Loucy (cell line): ENCODE data around the gene DAP.

Source experiments
- H2AFZ ChIP-seq: fragments of 200-600 bp; sonication (generic); 2 replicates; pipeline ENCODE4 v1.6.0; 2016; ENCODE audit warnings: antibody characterized with exemption, mild to moderate bottlenecking, low read length, moderate library complexity
- H3F3A ChIP-seq: fragments of 200-600 bp; 2 replicates; pipeline ENCODE4 v1.6.0; 2016; ENCODE audit warnings: antibody characterized with exemption, low read depth, mild to moderate bottlenecking
- H3K27me3 ChIP-seq: fragments of 200-600 bp; sonication (generic); 2 replicates; pipeline ENCODE4 v1.6.1; 2014; ENCODE audit warnings: low read length, mild to moderate bottlenecking; ENCODE audit not compliant: insufficient read depth, poor library complexity, severe bottlenecking
- H3K36me3 ChIP-seq: fragments of 200-600 bp; sonication (generic); 2 replicates; pipeline ENCODE4 v1.6.1; 2016; ENCODE audit warnings: low read length; ENCODE audit not compliant: insufficient read depth
- H3K4me1 ChIP-seq: fragments of 200-600 bp; sonication (generic); 2 replicates; pipeline ENCODE4 v1.5.1; 2014; ENCODE audit warnings: low read length, mild to moderate bottlenecking; ENCODE audit not compliant: insufficient read depth, poor library complexity, severe bottlenecking
- H3K4me2 ChIP-seq: fragments of 200-600 bp; sonication (generic); 2 replicates; pipeline ENCODE4 v1.6.0; 2014; ENCODE audit warnings: antibody characterized with exemption, low read length, low read depth, mild to moderate bottlenecking; ENCODE audit not compliant: poor library complexity, severe bottlenecking
- H3K4me3 ChIP-seq: fragments of 200-600 bp; sonication (generic); 2 replicates; pipeline ENCODE4 v1.5.1; 2014; ENCODE audit warnings: low read length, mild to moderate bottlenecking, mixed read lengths; ENCODE audit not compliant: poor library complexity, severe bottlenecking
- H3K79me2 ChIP-seq: fragments of 200-600 bp; sonication (generic); 2 replicates; pipeline ENCODE4 v1.6.1; 2014; ENCODE audit warnings: low read length; ENCODE audit not compliant: insufficient read depth
- H3K9ac ChIP-seq: fragments of 200-600 bp; sonication (generic); 2 replicates; pipeline ENCODE4 v1.6.0; 2014; ENCODE audit warnings: mild to moderate bottlenecking, low read depth, low read length, moderate library complexity; ENCODE audit not compliant: poor library complexity, severe bottlenecking
- H3K9me2 ChIP-seq: fragments of 200-600 bp; sonication (generic); replicated peaks from 2 replicates; pipeline ENCODE4 v1.6.1; 2016; ENCODE audit warnings: low read depth, low read length, mixed read lengths
- H3K9me3 ChIP-seq: fragments of 200-600 bp; sonication (generic); 2 replicates; pipeline ENCODE4 v1.6.1; 2014; ENCODE audit warnings: mild to moderate bottlenecking, antibody characterized with exemption, low read length, low read depth; ENCODE audit not compliant: insufficient read depth
- H4K20me1 ChIP-seq: fragments of 200-600 bp; sonication (generic); 2 replicates; pipeline ENCODE4 v1.6.0; 2014; ENCODE audit warnings: antibody characterized with exemption, low read length, mild to moderate bottlenecking; ENCODE audit not compliant: insufficient read depth, poor library complexity, severe bottlenecking
- CTCF ChIP-seq: fragments of 200-600 bp; sonication (generic); conservative IDR thresholded peaks from 2 replicates; pipeline ENCODE4 v1.5.1; 2014; ENCODE audit warnings: mild to moderate bottlenecking, antibody characterized with exemption, low read length
- EZH2phosphoT487 ChIP-seq: fragments of 200-600 bp; IDR thresholded peaks from 2 replicates; pipeline ENCODE4 v1.6.1; 2018; ENCODE audit warnings: antibody characterized with exemption, mild to moderate bottlenecking, moderate library complexity, borderline replicate concordance

The DAP gene

GRCh38 chr5:10726179-10726912 lies 34.7 kb downstream of the DAP start:
- Histone ChIP-seq H2AFZ (no peak overlapping the region), H4K20me1 (no peaks in the 10 kb centered on the region), H3K9me2 (no peaks in the 10 kb centered on the region), H3K4me3 (no peak overlapping the region), H3K4me2 (no peak overlapping the region), H3K9me3 (no peaks in the 10 kb centered on the region), H3F3A (no peaks in the 10 kb centered on the region), H3K27me3 (no peaks in the 10 kb centered on the region), H3K36me3 (peaks cover 12% of the 10 kb centered on the region; the same call in 1 of the 2 replicates), H3K9ac (no peak overlapping the region), H3K79me2 (no peaks in the 10 kb centered on the region), H3K4me1 (peaks cover 5% of the 10 kb centered on the region)
- TF ChIP-seq EZH2phosphoT487 (no peak), CTCF (no peak)

DNA sequence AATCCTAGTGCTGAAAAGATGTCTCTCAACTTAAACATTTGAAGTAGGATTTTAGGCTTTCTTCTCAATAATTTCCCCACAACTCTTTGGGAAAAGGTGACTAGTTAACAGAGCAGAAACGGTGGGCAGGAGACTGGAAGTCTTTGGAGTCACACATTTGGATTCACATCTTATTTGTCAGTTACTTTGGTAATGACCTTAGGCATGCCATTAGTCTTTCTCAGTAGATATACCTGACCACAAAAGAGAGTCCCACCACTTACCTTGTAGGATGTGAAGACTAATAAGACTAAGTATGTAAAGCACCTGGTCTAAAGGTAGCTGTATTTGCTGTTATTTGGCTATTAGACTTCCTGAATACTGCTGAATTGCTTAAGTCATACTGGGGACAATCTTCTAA lies 35.4 kb downstream of the DAP start:
- no peaks in the 10 kb centered on the region for H3K79me2 ChIP-seq
- no peak for TF ChIP-seq EZH2phosphoT487
- no peak for TF ChIP-seq CTCF
- no peak overlapping the region for H3K9ac ChIP-seq
- H3K9me2 ChIP-seq, result no peaks in the 10 kb centered on the region
- H3K27me3 ChIP-seq, result no peaks in the 10 kb centered on the region
- H3K36me3 ChIP-seq, result peaks cover 10% of the 10 kb centered on the region; the same call in 1 of the 2 replicates
- no peaks in the 10 kb centered on the region for H3K9me3 ChIP-seq
- no peak overlapping the region for H2AFZ ChIP-seq
- no peaks in the 10 kb centered on the region for H3F3A ChIP-seq
- no peak overlapping the region for H3K4me3 ChIP-seq
- no peaks in the 10 kb centered on the region for H4K20me1 ChIP-seq
- H3K4me2 ChIP-seq, result no peak overlapping the region
- peaks cover 5% of the 10 kb centered on the region for H3K4me1 ChIP-seq

GRCh38 chr5:10724781-10725507 lies 36.1 kb downstream of the DAP start:
- no peak overlapping the region for H3K4me2 ChIP-seq
- no peak overlapping the region for H3K4me3 ChIP-seq
- no peaks in the 10 kb centered on the region for H3K79me2 ChIP-seq
- no peaks in the 10 kb centered on the region for H4K20me1 ChIP-seq
- no peaks in the 10 kb centered on the region for H3K9me3 ChIP-seq
- H3K36me3 ChIP-seq, result peaks cover 13% of the 10 kb centered on the region; the same call in 1 of the 2 replicates
- H3K4me1 ChIP-seq, result peaks cover 5% of the 10 kb centered on the region
- H3F3A ChIP-seq, result no peaks in the 10 kb centered on the region
- no peak overlapping the region for H2AFZ ChIP-seq
- no peaks in the 10 kb centered on the region for H3K27me3 ChIP-seq
- H3K9me2 ChIP-seq, result no peaks in the 10 kb centered on the region
- TF ChIP-seq EZH2phosphoT487 (no peak), CTCF (no peak)
- H3K9ac ChIP-seq, result no peak overlapping the region
